Loucy (cell line): ENCODE results near the gene XCR1.

Source experiments
- H2AFZ ChIP-seq: fragments of 200-600 bp; sonication (generic); 2 replicates; pipeline ENCODE4 v1.6.0; 2016; ENCODE audit warnings: antibody characterized with exemption, mild to moderate bottlenecking, low read length, moderate library complexity
- H3F3A ChIP-seq: fragments of 200-600 bp; 2 replicates; pipeline ENCODE4 v1.6.0; 2016; ENCODE audit warnings: antibody characterized with exemption, low read depth, mild to moderate bottlenecking
- H3K27me3 ChIP-seq: fragments of 200-600 bp; sonication (generic); 2 replicates; pipeline ENCODE4 v1.6.1; 2014; ENCODE audit warnings: low read length, mild to moderate bottlenecking; ENCODE audit not compliant: insufficient read depth, poor library complexity, severe bottlenecking
- H3K36me3 ChIP-seq: fragments of 200-600 bp; sonication (generic); 2 replicates; pipeline ENCODE4 v1.6.1; 2016; ENCODE audit warnings: low read length; ENCODE audit not compliant: insufficient read depth
- H3K4me1 ChIP-seq: fragments of 200-600 bp; sonication (generic); 2 replicates; pipeline ENCODE4 v1.5.1; 2014; ENCODE audit warnings: low read length, mild to moderate bottlenecking; ENCODE audit not compliant: insufficient read depth, poor library complexity, severe bottlenecking
- H3K4me2 ChIP-seq: fragments of 200-600 bp; sonication (generic); 2 replicates; pipeline ENCODE4 v1.6.0; 2014; ENCODE audit warnings: antibody characterized with exemption, low read length, low read depth, mild to moderate bottlenecking; ENCODE audit not compliant: poor library complexity, severe bottlenecking
- H3K4me3 ChIP-seq: fragments of 200-600 bp; sonication (generic); 2 replicates; pipeline ENCODE4 v1.5.1; 2014; ENCODE audit warnings: low read length, mild to moderate bottlenecking, mixed read lengths; ENCODE audit not compliant: poor library complexity, severe bottlenecking
- H3K79me2 ChIP-seq: fragments of 200-600 bp; sonication (generic); 2 replicates; pipeline ENCODE4 v1.6.1; 2014; ENCODE audit warnings: low read length; ENCODE audit not compliant: insufficient read depth
- H3K9ac ChIP-seq: fragments of 200-600 bp; sonication (generic); 2 replicates; pipeline ENCODE4 v1.6.0; 2014; ENCODE audit warnings: mild to moderate bottlenecking, low read depth, low read length, moderate library complexity; ENCODE audit not compliant: poor library complexity, severe bottlenecking
- H3K9me2 ChIP-seq: fragments of 200-600 bp; sonication (generic); replicated peaks from 2 replicates; pipeline ENCODE4 v1.6.1; 2016; ENCODE audit warnings: low read depth, low read length, mixed read lengths
- H3K9me3 ChIP-seq: fragments of 200-600 bp; sonication (generic); 2 replicates; pipeline ENCODE4 v1.6.1; 2014; ENCODE audit warnings: mild to moderate bottlenecking, antibody characterized with exemption, low read length, low read depth; ENCODE audit not compliant: insufficient read depth
- H4K20me1 ChIP-seq: fragments of 200-600 bp; sonication (generic); 2 replicates; pipeline ENCODE4 v1.6.0; 2014; ENCODE audit warnings: antibody characterized with exemption, low read length, mild to moderate bottlenecking; ENCODE audit not compliant: insufficient read depth, poor library complexity, severe bottlenecking
- CTCF ChIP-seq: fragments of 200-600 bp; sonication (generic); conservative IDR thresholded peaks from 2 replicates; pipeline ENCODE4 v1.5.1; 2014; ENCODE audit warnings: mild to moderate bottlenecking, antibody characterized with exemption, low read length
- EZH2phosphoT487 ChIP-seq: fragments of 200-600 bp; IDR thresholded peaks from 2 replicates; pipeline ENCODE4 v1.6.1; 2018; ENCODE audit warnings: antibody characterized with exemption, mild to moderate bottlenecking, moderate library complexity, borderline replicate concordance

XCR1 gene

DNA sequence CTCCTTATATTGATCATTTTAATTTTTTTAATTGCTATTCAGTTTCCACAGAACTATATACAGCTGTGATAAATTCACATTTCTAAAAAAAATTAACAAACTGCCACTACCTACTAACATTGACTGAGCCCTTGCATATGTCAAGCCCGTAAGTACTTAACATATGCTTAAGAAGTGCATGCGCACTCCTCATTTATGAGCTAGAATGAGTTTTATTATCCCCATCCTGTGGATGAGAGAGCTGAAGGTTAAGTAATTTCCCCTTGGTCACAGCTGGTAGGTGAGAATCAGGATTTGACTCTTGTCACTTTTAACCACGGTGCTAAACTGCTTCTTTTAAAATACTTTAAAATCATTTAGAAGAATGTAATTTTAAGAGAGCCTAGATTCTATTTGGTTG, 58.2 kb downstream of the XCR1 start:
- H4K20me1 ChIP-seq = no peaks in the 10 kb centered on the region
- H3K4me2 ChIP-seq = no peak overlapping the region
- H3K9me2 ChIP-seq = no peaks in the 10 kb centered on the region
- no peaks in the 10 kb centered on the region for H3K27me3 ChIP-seq
- no peak overlapping the region for H3K9ac ChIP-seq
- no peaks in the 10 kb centered on the region for H3F3A ChIP-seq
- no peak overlapping the region for H3K4me3 ChIP-seq
- H3K79me2 ChIP-seq = no peaks in the 10 kb centered on the region
- H3K9me3 ChIP-seq = no peaks in the 10 kb centered on the region
- peaks cover 42% of the 10 kb centered on the region; the same call in 1 of the 2 replicates for H3K36me3 ChIP-seq
- no peak overlapping the region for H2AFZ ChIP-seq
- peaks cover 27% of the 10 kb centered on the region for H3K4me1 ChIP-seq
- TF ChIP-seq EZH2phosphoT487 (no peak), CTCF (no peak)

DNA sequence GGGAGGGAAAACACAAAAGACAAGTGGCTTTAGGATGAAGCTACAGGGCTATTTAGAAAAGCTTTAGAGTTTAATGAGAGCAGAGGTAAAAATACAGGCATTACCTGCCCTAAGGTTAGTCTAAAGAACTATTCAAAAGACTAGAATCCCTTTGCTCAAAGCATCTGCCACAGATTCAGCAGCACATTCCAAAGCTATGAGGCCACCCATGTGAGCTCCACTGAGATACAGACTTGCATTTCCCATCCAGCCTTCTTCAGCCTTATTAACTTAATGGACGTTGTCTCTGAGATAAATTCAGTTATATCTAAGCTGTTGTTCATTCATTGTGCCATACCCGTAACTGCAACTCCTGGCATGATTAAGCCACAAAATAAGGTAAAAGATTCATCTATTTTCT, 58.6 kb downstream of the XCR1 start:
- Histone ChIP-seq H4K20me1 (no peaks in the 10 kb centered on the region), H3K9ac (no peak overlapping the region), H3K4me2 (no peak overlapping the region), H3K36me3 (peaks cover 43% of the 10 kb centered on the region; the same call in 1 of the 2 replicates), H3K27me3 (no peaks in the 10 kb centered on the region), H2AFZ (no peak overlapping the region), H3K9me2 (no peaks in the 10 kb centered on the region), H3F3A (no peaks in the 10 kb centered on the region), H3K9me3 (no peaks in the 10 kb centered on the region), H3K4me1 (peaks cover 27% of the 10 kb centered on the region), H3K79me2 (no peaks in the 10 kb centered on the region), H3K4me3 (no peak overlapping the region)
- TF ChIP-seq EZH2phosphoT487 = no peak
- no peak for TF ChIP-seq CTCF

DNA sequence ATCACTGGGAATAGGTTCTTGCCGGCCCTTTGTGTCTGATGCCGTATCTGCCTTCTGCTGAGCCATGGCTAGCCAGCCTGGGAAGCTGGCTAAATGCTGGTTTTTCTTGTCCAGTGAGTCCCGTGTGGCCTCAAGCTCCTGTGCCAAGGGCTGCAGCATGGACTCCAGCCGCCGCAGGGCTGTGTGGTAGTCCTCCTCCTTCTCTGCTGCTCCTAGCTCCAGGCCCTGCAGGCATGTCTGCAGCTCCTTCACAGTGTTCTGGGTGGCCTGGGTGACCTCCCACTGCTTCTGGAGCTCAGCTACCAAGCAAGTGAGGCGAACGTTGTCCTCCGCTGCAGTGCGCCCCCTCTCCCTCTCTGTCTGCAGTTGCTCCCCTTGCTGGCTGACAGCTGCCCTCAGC, 59.1 kb downstream of the XCR1 start:
- H3K9ac ChIP-seq = no peak overlapping the region
- no peaks in the 10 kb centered on the region for H3K9me2 ChIP-seq
- no peaks in the 10 kb centered on the region for H4K20me1 ChIP-seq
- H3K36me3 ChIP-seq = peaks cover 48% of the 10 kb centered on the region; the same call in 1 of the 2 replicates
- H3K4me3 ChIP-seq = no peak overlapping the region
- H3F3A ChIP-seq = no peaks in the 10 kb centered on the region
- H2AFZ ChIP-seq = no peak overlapping the region
- no peaks in the 10 kb centered on the region for H3K79me2 ChIP-seq
- no peaks in the 10 kb centered on the region for H3K27me3 ChIP-seq
- TF ChIP-seq EZH2phosphoT487 (no peak), CTCF (no peak)
- no peaks in the 10 kb centered on the region for H3K9me3 ChIP-seq
- H3K4me1 ChIP-seq = peaks cover 26% of the 10 kb centered on the region
- no peak overlapping the region for H3K4me2 ChIP-seq
